ENCODE data around the gene KPNA5.
"Not testable (repeated sequence)": the region's sequence is repeated elsewhere in the genome, so short reads cannot be mapped to it uniquely, and the experiment has no call there.

GRCh38 chr6:116686475-116687101 lies 5.6 kb downstream of the KPNA5 start:
- TF ChIP-seq CTCF, POLR2A (IDR thresholded peaks at IDR 0.05): not testable (repeated sequence)
